ENCODE measurements around the gene HMGCLL1.

DNA sequence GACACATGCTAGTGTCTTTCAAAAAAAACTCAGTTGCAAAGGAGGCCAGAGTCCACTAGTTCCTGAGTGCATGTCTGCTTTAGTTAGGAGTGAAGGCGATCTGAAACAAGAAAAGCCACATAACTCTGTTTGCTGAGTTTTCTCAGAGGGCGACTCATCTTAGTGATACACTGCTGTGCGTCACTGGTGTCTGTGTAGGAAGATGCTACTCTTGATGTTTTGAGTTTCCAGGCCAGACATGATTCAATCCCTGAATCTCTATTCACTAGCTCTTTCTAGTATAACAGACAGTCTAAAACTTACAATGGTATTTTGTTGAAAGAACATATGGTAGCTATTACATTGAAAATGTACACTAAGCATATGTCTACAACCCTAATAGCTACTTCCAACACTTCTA is 190.8 kb downstream of the HMGCLL1 start:
- TF ChIP-seq CTCF (IDR thresholded peaks at IDR 0.05) (no peak), ZFX (IDR thresholded peaks at IDR 0.05; ENCODE audit: borderline replicate concordance) (no peak)

Measured in 22Rv1 (cell line).